HG03457 (cell line): ENCODE measurements around the gene ST3GAL6.

ENCODE experiments used
- ATAC-seq: cut with Tn5 transposase; IDR thresholded peaks from one replicate; pipeline ENCODE4 v1.9.1; 2021; ENCODE audit warnings: moderate number of reproducible peaks; ENCODE audit not compliant: unreplicated experiment

The ST3GAL6 gene

GRCh38 chr3:98763076-98763475 lies at the start of gene ST3GAL6:
Gene ST3GAL6, plus strand, starts transcription at chr3:98763340. Its CDS starts 5,101 bp downstream, at chr3:98768441.
- no peak for ATAC-seq

- no peak for ATAC-seq
Observed at GRCh38 chr3:98713984-98714383, 49.2 kb upstream of the ST3GAL6 start.

- no peak for ATAC-seq
Observed at GRCh38 chr3:98717584-98717983, 45.6 kb upstream of the ST3GAL6 start.

- no peak for ATAC-seq
Observed at GRCh38 chr3:98718730-98719129, 44.4 kb upstream of the ST3GAL6 start.

- no peak for ATAC-seq
Observed at GRCh38 chr3:98721776-98722175, 41.4 kb upstream of the ST3GAL6 start.

- ATAC-seq: no peak
Observed at GRCh38 chr3:98722389-98722788, 40.8 kb upstream of the ST3GAL6 start.

GRCh38 chr3:98725352-98725751 lies 37.8 kb upstream of the ST3GAL6 start:
- ATAC-seq: no peak

- ATAC-seq: no peak
Observed at GRCh38 chr3:98726084-98726483, 37.1 kb upstream of the ST3GAL6 start.

- no peak for ATAC-seq
Observed at GRCh38 chr3:98727638-98728037, 35.5 kb upstream of the ST3GAL6 start.

- no peak for ATAC-seq
Observed at GRCh38 chr3:98728672-98729071, 34.5 kb upstream of the ST3GAL6 start.

- ATAC-seq: no peak
Observed at GRCh38 chr3:98730338-98730737, 32.8 kb upstream of the ST3GAL6 start.

GRCh38 chr3:98730886-98731537 lies 32.1 kb upstream of the ST3GAL6 start:
- no peak for ATAC-seq

- no peak for ATAC-seq
Observed at GRCh38 chr3:98731720-98732285, 31.3 kb upstream of the ST3GAL6 start.

- ATAC-seq: no peak
Observed at GRCh38 chr3:98732286-98733052, 30.7 kb upstream of the ST3GAL6 start.

- no peak for ATAC-seq
Observed at GRCh38 chr3:98733053-98733811, 29.9 kb upstream of the ST3GAL6 start.

- no peak for ATAC-seq
Observed at GRCh38 chr3:98733812-98734281, 29.3 kb upstream of the ST3GAL6 start.

GRCh38 chr3:98734306-98734705 lies 28.8 kb upstream of the ST3GAL6 start:
- no peak for ATAC-seq

GRCh38 chr3:98734735-98735134 lies 28.4 kb upstream of the ST3GAL6 start:
- no peak for ATAC-seq

- ATAC-seq: no peak
Observed at GRCh38 chr3:98735296-98735695, 27.8 kb upstream of the ST3GAL6 start.

GRCh38 chr3:98735761-98736269 lies 27.3 kb upstream of the ST3GAL6 start:
- ATAC-seq: no peak

- ATAC-seq: no peak
Observed at GRCh38 chr3:98737301-98737700, 25.8 kb upstream of the ST3GAL6 start.
